HepG2 (cell line): ENCODE data around the gene MAPK14. TPM values are rescaled to one million over a fixed set of nuclear protein-coding genes. Genes with fewer than 3 reads are reported as not detected.

ENCODE experiments used
- ATAC-seq: fragments of 200-7000 bp; cut with Tn5 transposase; 3 replicates; pipeline ENCODE4 v1.9.1; 2020; ENCODE audit warnings: mild to moderate bottlenecking, moderate library complexity
- BruUV-seq: library from RNA; stranded (reverse); fragments of 400-500 nt; replicated peaks from 2 replicates; lab custom pipeline; 2021; lab: Mats Ljungman, UMichigan
- CTCF ChIA-PET: fragments of 300-600 bp; formaldehyde crosslinking; extraction: SDS; loops from one replicate; lab custom pipeline; 2021; ENCODE audit warnings: low total read pairs, inconsistent platforms, low intra/inter-chr PET ratio; lab: Yijun Ruan, JAX
- POLR2A ChIA-PET: fragments of 350-600 bp; sonication (Branson Sonifier 250); formaldehyde crosslinking; loops from one replicate; lab custom pipeline; 2020; ENCODE audit warnings: antibody characterized with exemption, inconsistent platforms; lab: Yijun Ruan, JAX
- DNase-seq: peaks from one replicate; pipeline ENCODE4 v3.0.0-alpha.2; 2015; ENCODE audit warnings: low spot score
- FAIRE-seq: peaks from 3 replicates; lab custom pipeline; 2011; peaks lifted over from hg19 to GRCh38; lab: Jason Lieb, UNC
- H2AFZ ChIP-seq: one replicate; pipeline ENCODE4 v1.6.1; 2011; ENCODE audit warnings: low read length, inconsistent platforms
- H3K27ac ChIP-seq: fragments of 300-600 bp; 3 replicates; pipeline ENCODE4 v1.8.0; 2011; ENCODE audit warnings: mixed run types, mild to moderate bottlenecking, mixed read lengths, low read length, inconsistent platforms; ENCODE audit not compliant: insufficient read depth; ENCODE audit errors: extremely low read length
- H3K27me3 ChIP-seq, 2 experiments: fragments of 200-600 bp in 1 of 2; 2 replicates in 1 of 2; 3 replicates in 1 of 2; pipeline versions ENCODE4 v1.6.0 to v1.8.0; 2011; ENCODE audit warnings: low read length in 2 of 2, mild to moderate bottlenecking in 2 of 2, moderate library complexity in 2 of 2, inconsistent platforms in 1 of 2; ENCODE audit not compliant: insufficient read depth in 2 of 2, control insufficient read depth in 1 of 2
- H3K36me3 ChIP-seq, 2 experiments: fragments of 200-600 bp in 1 of 2; replicated peaks in 1 of 2; 2 replicates in 1 of 2; 3 replicates in 1 of 2; pipeline versions ENCODE4 v1.5.1 to v1.8.0; 2011; ENCODE audit warnings: low read length in 2 of 2, inconsistent platforms in 1 of 2; ENCODE audit not compliant: insufficient read depth in 2 of 2, control insufficient read depth in 1 of 2
- H3K4me1 ChIP-seq: 2 replicates; pipeline ENCODE4 v1.5.1; 2012; ENCODE audit warnings: low read length, inconsistent platforms; ENCODE audit not compliant: insufficient read depth
- H3K4me2 ChIP-seq: 2 replicates; pipeline ENCODE4 v1.6.0; 2011; ENCODE audit warnings: low read depth, low read length, inconsistent platforms
- H3K4me3 ChIP-seq, 3 experiments: fragments of 200-600 bp in 1 of 3; sonication (generic), shearing (Covaris generic) in 1 of 3; replicated peaks in 1 of 3; 2 replicates each; pipeline ENCODE4 v1.5.1; 2011 to 2016; ENCODE audit warnings: low read length in 3 of 3, inconsistent platforms in 2 of 3, low read depth in 2 of 3, mild to moderate bottlenecking in 2 of 3, control low read depth in 1 of 3, mixed read lengths in 1 of 3; ENCODE audit not compliant: insufficient read depth in 1 of 3
- H3K79me2 ChIP-seq: one replicate; pipeline ENCODE4 v1.6.1; 2011; ENCODE audit warnings: low read length, inconsistent platforms; ENCODE audit not compliant: insufficient read depth
- H3K9ac ChIP-seq: 2 replicates; pipeline ENCODE4 v1.6.0; 2011; ENCODE audit warnings: mild to moderate bottlenecking, low read depth, low read length, inconsistent platforms; ENCODE audit not compliant: insufficient read depth
- H3K9me3 ChIP-seq: 2 replicates; pipeline ENCODE4 v1.5.1; 2012; ENCODE audit warnings: mild to moderate bottlenecking, low read length
- H4K20me1 ChIP-seq: 2 replicates; pipeline ENCODE4 v1.6.0; 2011; ENCODE audit warnings: inconsistent platforms, mild to moderate bottlenecking, low read length, moderate library complexity; ENCODE audit not compliant: insufficient read depth
- CEBPB ChIP-seq: IDR thresholded peaks from 2 replicates; pipeline ENCODE4 v1.6.1; 2011; ENCODE audit warnings: low read depth, low read length, improper control_type of control experiment, borderline replicate concordance
- SKI ChIP-seq: fragments of 450-650 bp; IDR thresholded peaks from one replicate; pipeline ENCODE4 v1.6.1; 2018; ENCODE audit warnings: mild to moderate bottlenecking; ENCODE audit not compliant: partially characterized antibody
- SP4 ChIP-seq: sonication (generic); formaldehyde crosslinking; IDR thresholded peaks from 2 replicates; pipeline ENCODE4 v1.8.1; 2023; ENCODE audit warnings: mild to moderate bottlenecking, missing genetic modification reagents
- ZNF329 ChIP-seq: sonication (generic); formaldehyde crosslinking; IDR thresholded peaks from 2 replicates; pipeline ENCODE4 v1.9.0; 2021; ENCODE audit warnings: low read depth, mild to moderate bottlenecking, missing genetic modification reagents
- ZNF510 ChIP-seq: sonication (generic); formaldehyde crosslinking; IDR thresholded peaks from 2 replicates; pipeline ENCODE4 v1.4.0; 2020; ENCODE audit warnings: low read depth, mild to moderate bottlenecking, missing genetic modification reagents
- ZNF761 ChIP-seq: sonication (generic); formaldehyde crosslinking; conservative IDR thresholded peaks from 2 replicates; pipeline ENCODE4 v1.4.0; 2020; ENCODE audit warnings: mild to moderate bottlenecking, missing genetic modification reagents
- WGBS: methylation state at CpG from one replicate; pipeline ENCODE4 v1.1.6; 2017; ENCODE audit warnings: low lambda C conversion rate; 5-methylcytosine and 5-hydroxymethylcytosine counted together
- in situ Hi-C: cut with HindIII; loops from 2 replicates; pipeline ENCODE4 v1.10.0; 2017; ENCODE audit warnings: low pct_unique_long_range_greater_than_20kb; ENCODE audit not compliant: extremely low pct_ligation_motif_present
- intact Hi-C: fragments of 100-400 bp; cut with micrococcal nuclease; formaldehyde crosslinking; loops from one replicate; pipeline ENCODE4 v1.10.0; 2022; ENCODE audit not compliant: unreplicated experiment
- polyA plus RNA-seq, 8 experiments: library from polyadenylated mRNA; depleted of rRNA in 3 of 8; stranded (reverse) in 7 of 8; unstranded in 1 of 8; fragments of >200 nt; fragmentation: Illumina TruSeq in 4 of 8; extraction: Trizol in 4 of 8; gene quantifications; 2 replicates each; pipeline versions ENCODE4 v1.2.1 to v1.2.3, GENCODE V29; 2011 to 2016; ENCODE audit warnings: low read depth in 4 of 8, missing spikeins in 1 of 8, mixed read lengths in 1 of 8; ENCODE audit not compliant: insufficient read depth in 1 of 8
- total RNA-seq, 5 experiments: library from RNA; depleted of rRNA; stranded (reverse); fragments of >200 nt; fragmentation: Illumina TruSeq; extraction: Trizol; gene quantifications; 2 replicates each; pipeline ENCODE4 v1.2.3, GENCODE V29; 2016; ENCODE audit warnings: low read depth in 1 of 5
- TF ChIP-seq, protein P1 (sequence below): sonication (generic); formaldehyde crosslinking; conservative IDR thresholded peaks from 2 replicates; pipeline ENCODE4 v1.5.0; 2020; ENCODE audit warnings: missing genetic modification reagents
- TF ChIP-seq, protein P2 (sequence below): sonication (generic); formaldehyde crosslinking; IDR thresholded peaks from 2 replicates; pipeline ENCODE4 v1.4.0; 2020; ENCODE audit warnings: mild to moderate bottlenecking, missing genetic modification reagents
- TF ChIP-seq, protein P3 (sequence below): sonication (generic); formaldehyde crosslinking; IDR thresholded peaks from 2 replicates; pipeline ENCODE4 v1.8.0; 2022; ENCODE audit warnings: missing genetic modification reagents, mild to moderate bottlenecking, borderline replicate concordance
- TF ChIP-seq, protein P4 (sequence below): sonication (generic); formaldehyde crosslinking; IDR thresholded peaks from 2 replicates; pipeline ENCODE4 v1.8.0; 2022; ENCODE audit warnings: mild to moderate bottlenecking, missing genetic modification reagents, moderate library complexity

MAPK14 gene
- total and polyA plus RNA-seq, 2 of the 13 experiments (the other 11 are each of a cell fraction or from before 2014, with no cell fraction given), result 66.3 to 67.3 TPM

DNA sequence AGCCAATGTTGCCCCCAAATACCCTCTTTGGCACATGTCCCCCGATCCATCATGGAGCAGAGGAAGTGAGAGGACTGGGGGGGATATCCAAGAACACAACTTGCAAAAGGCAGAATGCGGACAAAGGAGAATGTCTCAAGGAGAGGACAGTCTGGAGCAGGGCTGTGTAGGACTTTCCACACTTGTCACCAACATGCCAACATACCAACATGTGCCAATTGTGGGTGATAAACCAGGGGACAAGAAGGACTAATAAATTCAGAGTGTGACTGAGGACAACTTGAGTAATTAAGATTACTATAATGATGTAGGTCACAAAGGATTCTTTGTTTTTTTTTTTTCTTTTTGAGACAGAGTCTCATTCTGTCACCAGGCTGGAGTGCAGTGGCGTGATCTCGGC lies 11.9 kb upstream of the MAPK14 start (continued):
- TF ChIP-seq, protein P1, sequence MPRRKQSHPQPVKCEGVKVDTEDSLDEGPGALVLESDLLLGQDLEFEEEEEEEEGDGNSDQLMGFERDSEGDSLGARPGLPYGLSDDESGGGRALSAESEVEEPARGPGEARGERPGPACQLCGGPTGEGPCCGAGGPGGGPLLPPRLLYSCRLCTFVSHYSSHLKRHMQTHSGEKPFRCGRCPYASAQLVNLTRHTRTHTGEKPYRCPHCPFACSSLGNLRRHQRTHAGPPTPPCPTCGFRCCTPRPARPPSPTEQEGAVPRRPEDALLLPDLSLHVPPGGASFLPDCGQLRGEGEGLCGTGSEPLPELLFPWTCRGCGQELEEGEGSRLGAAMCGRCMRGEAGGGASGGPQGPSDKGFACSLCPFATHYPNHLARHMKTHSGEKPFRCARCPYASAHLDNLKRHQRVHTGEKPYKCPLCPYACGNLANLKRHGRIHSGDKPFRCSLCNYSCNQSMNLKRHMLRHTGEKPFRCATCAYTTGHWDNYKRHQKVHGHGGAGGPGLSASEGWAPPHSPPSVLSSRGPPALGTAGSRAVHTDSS (CRISPR knock-in tag), result no peak
- TF ChIP-seq ZNF510 (CRISPR knock-in tag), result no peak

DNA sequence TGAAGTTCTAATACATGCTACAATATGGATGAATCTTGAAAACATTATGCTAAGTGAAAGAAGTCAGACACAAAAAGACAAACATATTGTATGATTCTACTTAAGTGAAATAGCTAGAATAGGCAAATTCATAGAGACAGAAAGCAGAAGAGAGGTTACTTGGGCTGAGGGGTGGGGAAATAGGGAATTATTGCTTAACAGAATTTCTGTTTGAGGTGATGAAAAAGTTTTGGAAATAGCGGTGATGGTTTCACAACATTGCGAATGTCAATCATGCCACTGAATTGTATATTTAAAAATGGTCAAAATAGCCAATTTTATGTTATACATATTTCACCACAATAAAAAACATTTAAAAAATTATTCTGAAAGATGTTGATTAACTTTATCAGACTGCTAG lies 9.3 kb upstream of the MAPK14 start:
- no peak for DNase-seq
- H3K36me3 ChIP-seq, result no peaks in the 10 kb centered on the region

DNA sequence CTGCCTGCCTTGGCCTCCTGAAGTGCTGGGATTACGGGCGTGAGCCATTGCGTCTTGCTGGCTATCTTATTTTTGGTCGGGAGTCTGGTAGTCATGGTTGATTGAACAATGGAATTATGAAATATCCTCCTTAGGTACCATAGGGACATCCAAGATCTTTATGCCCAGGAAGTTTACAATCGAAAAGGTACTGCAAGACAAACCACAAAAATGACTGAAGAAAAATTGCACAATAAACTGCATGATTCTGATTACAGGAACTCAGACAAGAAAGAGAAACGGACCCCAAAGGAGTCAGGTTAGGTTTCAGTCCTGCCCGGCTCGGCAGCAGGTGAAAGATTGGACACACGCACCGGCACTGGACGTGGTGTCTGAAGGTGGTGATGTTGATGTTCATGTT lies 8.4 kb upstream of the MAPK14 start:
- BruUV-seq, result no TSS peak
- peaks cover 20% of the 10 kb centered on the region for H3K4me1 ChIP-seq
- ATAC-seq, result no peak
- H3K27me3 ChIP-seq, result no peaks in the 10 kb centered on the region
- H3K27ac ChIP-seq, result no peak overlapping the region
- FAIRE-seq, result no peak
- no peaks in the 10 kb centered on the region for H3K79me2 ChIP-seq
- TF ChIP-seq, protein P2, sequence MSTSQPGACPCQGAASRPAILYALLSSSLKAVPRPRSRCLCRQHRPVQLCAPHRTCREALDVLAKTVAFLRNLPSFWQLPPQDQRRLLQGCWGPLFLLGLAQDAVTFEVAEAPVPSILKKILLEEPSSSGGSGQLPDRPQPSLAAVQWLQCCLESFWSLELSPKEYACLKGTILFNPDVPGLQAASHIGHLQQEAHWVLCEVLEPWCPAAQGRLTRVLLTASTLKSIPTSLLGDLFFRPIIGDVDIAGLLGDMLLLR (CRISPR knock-in tag), result no peak
- TF ChIP-seq, protein P3, sequence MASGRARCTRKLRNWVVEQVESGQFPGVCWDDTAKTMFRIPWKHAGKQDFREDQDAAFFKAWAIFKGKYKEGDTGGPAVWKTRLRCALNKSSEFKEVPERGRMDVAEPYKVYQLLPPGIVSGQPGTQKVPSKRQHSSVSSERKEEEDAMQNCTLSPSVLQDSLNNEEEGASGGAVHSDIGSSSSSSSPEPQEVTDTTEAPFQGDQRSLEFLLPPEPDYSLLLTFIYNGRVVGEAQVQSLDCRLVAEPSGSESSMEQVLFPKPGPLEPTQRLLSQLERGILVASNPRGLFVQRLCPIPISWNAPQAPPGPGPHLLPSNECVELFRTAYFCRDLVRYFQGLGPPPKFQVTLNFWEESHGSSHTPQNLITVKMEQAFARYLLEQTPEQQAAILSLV (CRISPR knock-in tag), result no peak
- TF ChIP-seq ZNF329 (CRISPR knock-in tag) (no peak), CEBPB (peak; percentile 10; the same call in 1 of the 2 replicates), ZNF761 (CRISPR knock-in tag) (no peak), SP4 (CRISPR knock-in tag) (no peak)
- TF ChIP-seq, protein P4, sequence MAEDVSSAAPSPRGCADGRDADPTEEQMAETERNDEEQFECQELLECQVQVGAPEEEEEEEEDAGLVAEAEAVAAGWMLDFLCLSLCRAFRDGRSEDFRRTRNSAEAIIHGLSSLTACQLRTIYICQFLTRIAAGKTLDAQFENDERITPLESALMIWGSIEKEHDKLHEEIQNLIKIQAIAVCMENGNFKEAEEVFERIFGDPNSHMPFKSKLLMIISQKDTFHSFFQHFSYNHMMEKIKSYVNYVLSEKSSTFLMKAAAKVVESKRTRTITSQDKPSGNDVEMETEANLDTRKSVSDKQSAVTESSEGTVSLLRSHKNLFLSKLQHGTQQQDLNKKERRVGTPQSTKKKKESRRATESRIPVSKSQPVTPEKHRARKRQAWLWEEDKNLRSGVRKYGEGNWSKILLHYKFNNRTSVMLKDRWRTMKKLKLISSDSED (CRISPR knock-in tag), result no peak
- H3K4me2 ChIP-seq, result no peak overlapping the region
- H3K9me3 ChIP-seq, result no peaks in the 10 kb centered on the region
- no peaks in the 10 kb centered on the region for H4K20me1 ChIP-seq
- WGBS, result 58% methylated on average over 11 of the region's 11 CpGs
- no peak for DNase-seq
- intact Hi-C loops, result no loop called here
- no peak overlapping the region for H3K4me3 ChIP-seq
- ChIA-PET CTCF (no interaction called here), POLR2A (no interaction called here)
- no peak overlapping the region for H2AFZ ChIP-seq
- H3K9ac ChIP-seq, result no peak overlapping the region
- H3K36me3 ChIP-seq, result no peaks in the 10 kb centered on the region
- in situ Hi-C loops, result no loop called here

More for the DNA sequence above, 9.3 kb upstream of the MAPK14 start:
- in situ Hi-C loops, result no loop called here
- Histone ChIP-seq H3K27me3 (no peaks in the 10 kb centered on the region), H3K79me2 (no peaks in the 10 kb centered on the region), H3K9me3 (no peaks in the 10 kb centered on the region), H4K20me1 (no peaks in the 10 kb centered on the region), H3K27ac (no peak overlapping the region), H3K9ac (no peak overlapping the region), H3K4me3 (no peak overlapping the region), H3K4me1 (peaks cover 23% of the 10 kb centered on the region), H3K4me2 (no peak overlapping the region), H2AFZ (no peak overlapping the region)
- CTCF ChIA-PET, result no interaction called here
- 31% methylated on average over 2 of the region's 2 CpGs for WGBS
- no peak for FAIRE-seq
- TF ChIP-seq CEBPB, result peak; percentile 21; the same call in 1 of the 2 replicates
- no peak for TF ChIP-seq SKI
- intact Hi-C loops, result no loop called here
- no peak for ATAC-seq
- no TSS peak for BruUV-seq
- POLR2A ChIA-PET, result no interaction called here
